Body of pancreas (tissue), 4 donors: ENCODE data around the gene RFX1. TPM values are rescaled to one million over a fixed set of nuclear protein-coding genes. Genes with fewer than 3 reads are reported as not detected.
A peak's percentile ranks its signal among the peaks of the same experiment; 100 is the strongest.

Experiments used
- ATAC-seq: fragments of 150-250 bp; one replicate; pipeline ENCODE4 v1.9.1; 2016
- DNase-seq, 4 donors: peaks; one replicate each; pipeline ENCODE4 v3.0.0-alpha.2; 2019
- H3K27ac ChIP-seq, 4 donors: fragments of 200-600 bp; sonication (generic); 1 replicate in 3 of 4; 2 replicates in 1 of 4; pipeline versions ENCODE4 v1.5.1 to v1.6.1; 2016 to 2019; ENCODE audit warnings: mild to moderate bottlenecking in 1 of 4, mixed read lengths in 1 of 4, moderate library complexity in 1 of 4
- H3K27me3 ChIP-seq, 2 donors: fragments of 200-600 bp; sonication (generic); one replicate each; pipeline ENCODE4 v1.6.0; 2016; ENCODE audit warnings: mild to moderate bottlenecking in 1 of 2
- H3K36me3 ChIP-seq, 2 donors: fragments of 200-600 bp; sonication (generic); replicated peaks in 1 of 2; 2 replicates each; pipeline ENCODE4 v1.5.1; 2016; ENCODE audit warnings: low read depth in 2 of 2; ENCODE audit not compliant: insufficient read depth in 1 of 2
- H3K4me1 ChIP-seq: fragments of 200-600 bp; sonication (generic); one replicate; pipeline ENCODE4 v1.6.0; 2016
- H3K4me3 ChIP-seq, 2 donors: fragments of 200-600 bp; sonication (generic); 1 replicate in 1 of 2; 2 replicates in 1 of 2; pipeline ENCODE4 v1.5.1; 2016 to 2019
- H3K9me3 ChIP-seq, 3 donors: fragments of 200-600 bp; sonication (generic); 1 replicate in 2 of 3; 2 replicates in 1 of 3; pipeline ENCODE4 v1.5.1; 2016
- CTCF ChIP-seq, 7 experiments: fragments of 450-650 bp in 4 of 7; fragments of 200-600 bp in 3 of 7; sonication (generic) in 3 of 7; IDR thresholded peaks; one replicate each; pipeline ENCODE4 v1.5.1; 2016 to 2019; ENCODE audit warnings: antibody characterized with exemption in 7 of 7
- POLR2A ChIP-seq, 3 donors: fragments of 450-650 bp; IDR thresholded peaks; one replicate each; pipeline ENCODE4 v1.6.1; 2016; ENCODE audit warnings: antibody characterized with exemption in 3 of 3, mild to moderate bottlenecking in 2 of 3
- WGBS, 2 donors: methylation state at CpG; one replicate each; pipeline ENCODE4 v1.1.5; 2017; 5-methylcytosine and 5-hydroxymethylcytosine counted together
- intact Hi-C: fragments of 100-400 bp; cut with DNase I; formaldehyde crosslinking; loops from one replicate; pipeline ENCODE4 v1.15.1; 2023
- total RNA-seq, 2 donors: library from RNA; depleted of rRNA; stranded (reverse); fragments of >200 nt; gene quantifications; one replicate each; pipeline ENCODE4 v1.1.0, GENCODE V29; 2016

Gene RFX1
- total RNA-seq, 2 donors from 2014 or later = 3.9 to 7.6 TPM

GRCh38 chr19:13959962-13960862 lies 45.9 kb downstream of the RFX1 start:
- Histone ChIP-seq H3K27ac (no peak overlapping the region), H3K36me3 (peaks cover 6 to 12% of the 10 kb centered on the region in 2 donors), H3K4me3 (no peak overlapping the region), H3K4me1 (no peaks in the 10 kb centered on the region), H3K27me3 (no peaks in the 10 kb centered on the region), H3K9me3 (no peaks in the 10 kb centered on the region)
- no peak for ATAC-seq
- WGBS, 2 donors = 78 to 88% methylated on average over 16 to 27 of the region's 27 CpGs
- DNase-seq = no peak
- no peak for TF ChIP-seq POLR2A (IDR thresholded peaks at IDR 0.05)
- peak in 4 of 7 experiments; percentile 10 to 26 (median 14) for TF ChIP-seq CTCF (IDR thresholded peaks at IDR 0.05)
- intact Hi-C loops = no loop called here

DNA sequence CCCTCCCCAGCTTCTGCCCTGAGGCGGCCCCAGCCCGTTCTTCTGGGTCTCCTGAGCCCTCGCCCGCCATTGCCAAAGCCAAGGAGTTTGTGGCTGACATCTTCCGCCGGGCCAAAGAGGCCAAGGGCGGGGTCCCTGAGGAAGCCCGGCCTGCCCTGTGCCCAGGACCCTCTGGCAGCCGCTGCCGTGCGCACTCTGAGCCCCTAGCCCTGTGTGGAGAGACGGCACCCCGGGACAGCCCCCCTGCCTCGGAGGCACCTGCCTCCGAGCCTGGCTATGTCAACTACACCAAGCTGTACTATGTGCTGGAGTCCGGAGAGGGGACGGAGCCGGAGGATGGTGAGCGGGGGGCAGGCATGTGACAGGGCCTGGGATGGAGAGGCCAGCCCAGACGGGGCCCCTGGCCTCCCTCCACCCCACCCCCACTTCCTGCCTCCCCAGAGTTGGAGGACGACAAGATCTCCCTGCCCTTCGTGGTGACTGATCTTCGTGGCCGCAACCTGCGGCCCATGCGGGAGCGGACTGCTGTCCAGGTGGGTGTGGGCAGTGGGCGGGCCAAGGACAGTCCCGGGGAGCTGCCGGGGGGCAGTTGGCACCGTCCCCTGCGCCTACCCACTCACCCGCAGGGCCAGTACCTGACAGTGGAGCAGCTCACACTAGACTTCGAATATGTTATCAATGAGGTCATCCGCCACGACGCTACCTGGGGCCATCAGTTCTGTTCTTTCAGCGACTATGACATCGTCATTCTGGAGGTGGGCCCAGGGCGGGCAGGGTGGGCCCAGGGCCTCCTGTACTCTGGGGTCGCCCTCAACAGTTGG lies 46.8 kb downstream of the RFX1 start:
- H3K4me1 ChIP-seq = no peaks in the 10 kb centered on the region
- ATAC-seq (no peak), DNase-seq (no peak)
- no peaks in the 10 kb centered on the region for H3K9me3 ChIP-seq
- intact Hi-C loops = no loop called here
- no peak for TF ChIP-seq POLR2A (IDR thresholded peaks at IDR 0.05)
- TF ChIP-seq CTCF (IDR thresholded peaks at IDR 0.05) = no peak
- H3K27me3 ChIP-seq = no peaks in the 10 kb centered on the region
- H3K36me3 ChIP-seq = peaks cover 6 to 9% of the 10 kb centered on the region in 2 donors
- 88 to 92% methylated on average over 19 to 38 of the region's 41 CpGs for WGBS, 2 donors
- no peak overlapping the region for H3K4me3 ChIP-seq
- no peak overlapping the region for H3K27ac ChIP-seq

GRCh38 chr19:13958043-13958442 lies 48.1 kb downstream of the RFX1 start:
- WGBS, 2 donors = 77 to 78% methylated on average over 8 to 12 of the region's 12 CpGs
- ATAC-seq = no peak

GRCh38 chr19:13957051-13957450 lies 49.1 kb downstream of the RFX1 start:
- intact Hi-C loops = no loop called here
- 72 to 79% methylated on average over 8 of the region's 8 CpGs for WGBS, 2 donors
- peaks cover 6 to 9% of the 10 kb centered on the region in 2 donors for H3K36me3 ChIP-seq
- H3K27me3 ChIP-seq = no peaks in the 10 kb centered on the region
- TF ChIP-seq POLR2A (IDR thresholded peaks at IDR 0.05) = no peak
- no peak for TF ChIP-seq CTCF (IDR thresholded peaks at IDR 0.05)
- H3K4me1 ChIP-seq = peaks cover 11% of the 10 kb centered on the region
- no peak for ATAC-seq
- H3K4me3 ChIP-seq = no peak overlapping the region
- DNase-seq = no peak
- no peaks in the 10 kb centered on the region for H3K9me3 ChIP-seq
- H3K27ac ChIP-seq = no peak overlapping the region

More at GRCh38 chr19:13958043-13958442, 48.1 kb downstream of the RFX1 start:
- TF ChIP-seq POLR2A (IDR thresholded peaks at IDR 0.05) = no peak
- TF ChIP-seq CTCF (IDR thresholded peaks at IDR 0.05) = no peak
- intact Hi-C loops = no loop called here
- Histone ChIP-seq H3K9me3 (no peaks in the 10 kb centered on the region), H3K36me3 (peaks cover 6 to 9% of the 10 kb centered on the region in 2 donors), H3K27ac (no peak overlapping the region), H3K4me3 (no peak overlapping the region), H3K27me3 (no peaks in the 10 kb centered on the region), H3K4me1 (peaks cover 9% of the 10 kb centered on the region)
- DNase-seq = no peak
